ENCODE results near the gene TP53AIP1.

GRCh38 chr11:128891913-128892398 is 50.7 kb downstream of the TP53AIP1 start:
- TF ChIP-seq SUZ12 (IDR thresholded peaks at IDR 0.05) (no peak), FOXA1 (IDR thresholded peaks at IDR 0.05) (no peak), FOXM1 (IDR thresholded peaks at IDR 0.05; ENCODE audit: borderline replicate concordance) (no peak), SP1 (IDR thresholded peaks at IDR 0.05) (no peak), TARDBP (IDR thresholded peaks at IDR 0.05) (no peak), ELF4 (IDR thresholded peaks at IDR 0.05) (no peak), PKNOX1 (IDR thresholded peaks at IDR 0.05) (no peak), FOXK2 (IDR thresholded peaks at IDR 0.05) (no peak), NFRKB (IDR thresholded peaks at IDR 0.05) (no peak), BHLHE40 (IDR thresholded peaks at IDR 0.05; ENCODE audit: borderline replicate concordance) (no peak), ARNT (IDR thresholded peaks at IDR 0.05) (no peak), HDGF (IDR thresholded peaks at IDR 0.05; ENCODE audit: borderline replicate concordance) (no peak)

Data from HEK293T (cell line).